Naive thymus-derived CD4-positive, alpha-beta T cell (primary cell): ENCODE results near the gene CAMK1D. TPM values are rescaled to one million over a fixed set of nuclear protein-coding genes. Genes with fewer than 3 reads are reported as not detected.
A peak's percentile ranks its signal among the peaks of the same experiment; 100 is the strongest.
"Not testable (repeated sequence)": the region's sequence is repeated elsewhere in the genome, so short reads cannot be mapped to it uniquely, and the experiment has no call there.

ENCODE experiments used
- ATAC-seq: fragments of 150-1000 bp; cut with Tn5 transposase; 2 replicates; pipeline ENCODE4 v1.10.0; 2021; ENCODE audit warnings: mild to moderate bottlenecking, moderate library complexity
- CTCF ChIA-PET: fragments of 350-600 bp; sonication (Branson Sonifier 250); formaldehyde crosslinking; loops from one replicate; lab custom pipeline; 2021; ENCODE audit warnings: antibody characterized with exemption; lab: Charles Lee
- POLR2A ChIA-PET: fragments of 350-600 bp; sonication (Branson Sonifier 250); formaldehyde crosslinking; loops from one replicate; lab custom pipeline; 2021; ENCODE audit warnings: antibody characterized with exemption, inconsistent platforms; lab: Charles Lee
- DNase-seq, 9 donors: peaks; one replicate each; pipeline versions ENCODE4 v3.0.0 to v3.0.0-alpha.2; 2020 to 2022; ENCODE audit warnings: mixed read lengths in 1 of 9
- H3K27ac ChIP-seq: one replicate; pipeline ENCODE4 v1.7.0; 2013; ENCODE audit warnings: mild to moderate bottlenecking, low read depth, low read length, moderate library complexity
- H3K27me3 ChIP-seq, 2 donors: one replicate each; pipeline ENCODE4 v1.7.0; 2013; ENCODE audit warnings: low read length in 2 of 2, mild to moderate bottlenecking in 2 of 2, moderate library complexity in 2 of 2; ENCODE audit not compliant: control insufficient read depth in 2 of 2, insufficient read depth in 2 of 2
- H3K36me3 ChIP-seq, 3 experiments: 1 replicate in 2 of 3; 2 replicates in 1 of 3; pipeline ENCODE4 v1.7.0; 2013; ENCODE audit warnings: low read length in 3 of 3, mild to moderate bottlenecking in 3 of 3, moderate library complexity in 1 of 3; ENCODE audit not compliant: insufficient read depth in 3 of 3, control insufficient read depth in 2 of 3
- H3K4me1 ChIP-seq, 2 donors: one replicate each; pipeline ENCODE4 v1.7.0; 2013; ENCODE audit warnings: low read length in 2 of 2, mild to moderate bottlenecking in 2 of 2, moderate library complexity in 1 of 2; ENCODE audit not compliant: control insufficient read depth in 2 of 2, insufficient read depth in 2 of 2
- H3K4me3 ChIP-seq: 2 replicates; pipeline ENCODE4 v1.7.0; 2013; ENCODE audit warnings: mild to moderate bottlenecking, low read length
- H3K9me3 ChIP-seq, 3 experiments: 1 replicate in 2 of 3; 2 replicates in 1 of 3; pipeline ENCODE4 v1.7.0; 2013; ENCODE audit warnings: low read length in 3 of 3; ENCODE audit not compliant: control insufficient read depth in 2 of 3
- H3K27ac Mint-ChIP-seq, 9 donors: one replicate each; pipeline ENCODE4 v1.8.0; 2020 to 2022; ENCODE audit warnings: mixed read lengths in 9 of 9, mild to moderate bottlenecking in 8 of 9, moderate library complexity in 5 of 9, inconsistent platforms in 2 of 9
- H3K27me3 Mint-ChIP-seq, 5 donors: one replicate each; pipeline ENCODE4 v1.8.0; 2021 to 2022; ENCODE audit warnings: mixed read lengths in 5 of 5, mild to moderate bottlenecking in 1 of 5
- H3K36me3 Mint-ChIP-seq, 5 donors: one replicate each; pipeline ENCODE4 v1.8.0; 2020 to 2022; ENCODE audit warnings: mixed read lengths in 5 of 5, mild to moderate bottlenecking in 3 of 5, inconsistent platforms in 1 of 5
- H3K4me1 Mint-ChIP-seq, 7 donors: one replicate each; pipeline ENCODE4 v1.8.0; 2020 to 2022; ENCODE audit warnings: mixed read lengths in 7 of 7, mild to moderate bottlenecking in 3 of 7, inconsistent platforms in 1 of 7
- H3K4me3 Mint-ChIP-seq, 10 donors: one replicate each; pipeline ENCODE4 v1.8.0; 2020 to 2022; ENCODE audit warnings: mild to moderate bottlenecking in 10 of 10, mixed read lengths in 10 of 10, moderate library complexity in 6 of 10, inconsistent platforms in 2 of 10
- H3K9me3 Mint-ChIP-seq, 11 donors: one replicate each; pipeline ENCODE4 v1.8.0; 2020 to 2022; ENCODE audit warnings: mixed read lengths in 11 of 11, mild to moderate bottlenecking in 4 of 11, inconsistent platforms in 1 of 11, moderate library complexity in 1 of 11
- intact Hi-C, 2 donors: fragments of 100-400 bp; cut with micrococcal nuclease; formaldehyde crosslinking; loops; one replicate each; pipeline ENCODE4 v1.15.1; 2023
- polyA plus RNA-seq, 2 donors: library from polyadenylated mRNA; unstranded; fragments of 300-500 nt; fragmentation: Illumina TruSeq; gene quantifications; one replicate each; pipeline ENCODE4 v1.2.3, GENCODE V29; 2021
- total RNA-seq, 6 experiments: library from RNA in 5 of 6; stranded (reverse) in 5 of 6; gene quantifications; 1 replicate in 5 of 6; 2 replicates in 1 of 6; pipeline ENCODE4 v1.2.3 and lab custom pipeline; 2021 to 2026

CAMK1D gene
- total and polyA plus RNA-seq, 7 experiments from 2014 or later, result 12.5 to 43.2 (median 18.6) TPM

DNA sequence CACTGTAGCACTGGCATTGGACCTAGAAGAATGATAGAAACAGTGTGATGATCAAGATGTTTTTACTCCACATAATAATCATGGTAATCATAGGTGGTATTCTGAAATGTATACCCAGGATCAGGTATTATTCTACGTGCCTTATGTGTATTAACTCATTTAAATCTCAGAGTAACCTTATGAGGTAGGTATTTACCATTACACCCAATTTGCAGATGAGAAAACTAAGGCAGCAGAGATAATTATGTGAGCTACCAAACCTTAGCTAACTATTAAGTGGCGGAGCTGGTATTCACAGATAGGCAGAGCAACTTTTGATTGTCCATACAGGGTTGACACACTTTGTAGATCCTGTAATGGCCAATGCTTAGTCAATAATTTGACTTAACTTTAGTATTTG lies 2.5 kb downstream of the CAMK1D start:
- peaks cover 18 to 19% of the 10 kb centered on the region in 2 donors for H3K4me1 ChIP-seq
- no peak overlapping the region for H3K4me3 ChIP-seq
- peak overlapping the region; percentile 89 for H3K27ac ChIP-seq
- H3K9me3 ChIP-seq, result no peaks in the 10 kb centered on the region
- H3K4me1 Mint-ChIP-seq, result peaks cover 30 to 69% (median 52%) of the 10 kb centered on the region in 7 donors
- ChIA-PET CTCF (interaction anchor here (0.7 to 2.0 kb wide), 2 partner anchors 87 to 240 kb away, joined by 3 to 6 read pairs; no protein-coding TSS in a partner anchor), POLR2A (interaction anchor here (0.6 kb wide), 1 partner anchor 44 kb away, joined by 3 read pairs; no protein-coding TSS in a partner anchor)
- peak overlapping the region in 8 of 9 donors; percentile 20 to 78 (median 42) for H3K27ac Mint-ChIP-seq
- peak overlapping the region in 9 of 10 donors; percentile 78 to 99 (median 94) for H3K4me3 Mint-ChIP-seq
- no peak for ATAC-seq
- DNase-seq, result no peak
- no peaks in the 10 kb centered on the region for H3K9me3 Mint-ChIP-seq
- peaks cover 0 to 4% (median 0%) of the 10 kb centered on the region in 3 experiments for H3K36me3 ChIP-seq
- peaks cover 0 to 54% (median 0%) of the 10 kb centered on the region in 5 donors for H3K27me3 Mint-ChIP-seq
- intact Hi-C loops, result loop anchor here (2.0 to 10.0 kb wide), 6 partner anchors 15 to 1435 kb away; partner anchors contain the start of gene OPTN (in 1 of the 2)
- peaks cover 0 to 10% (median 0%) of the 10 kb centered on the region in 5 donors for H3K36me3 Mint-ChIP-seq
- no peaks in the 10 kb centered on the region for H3K27me3 ChIP-seq

DNA sequence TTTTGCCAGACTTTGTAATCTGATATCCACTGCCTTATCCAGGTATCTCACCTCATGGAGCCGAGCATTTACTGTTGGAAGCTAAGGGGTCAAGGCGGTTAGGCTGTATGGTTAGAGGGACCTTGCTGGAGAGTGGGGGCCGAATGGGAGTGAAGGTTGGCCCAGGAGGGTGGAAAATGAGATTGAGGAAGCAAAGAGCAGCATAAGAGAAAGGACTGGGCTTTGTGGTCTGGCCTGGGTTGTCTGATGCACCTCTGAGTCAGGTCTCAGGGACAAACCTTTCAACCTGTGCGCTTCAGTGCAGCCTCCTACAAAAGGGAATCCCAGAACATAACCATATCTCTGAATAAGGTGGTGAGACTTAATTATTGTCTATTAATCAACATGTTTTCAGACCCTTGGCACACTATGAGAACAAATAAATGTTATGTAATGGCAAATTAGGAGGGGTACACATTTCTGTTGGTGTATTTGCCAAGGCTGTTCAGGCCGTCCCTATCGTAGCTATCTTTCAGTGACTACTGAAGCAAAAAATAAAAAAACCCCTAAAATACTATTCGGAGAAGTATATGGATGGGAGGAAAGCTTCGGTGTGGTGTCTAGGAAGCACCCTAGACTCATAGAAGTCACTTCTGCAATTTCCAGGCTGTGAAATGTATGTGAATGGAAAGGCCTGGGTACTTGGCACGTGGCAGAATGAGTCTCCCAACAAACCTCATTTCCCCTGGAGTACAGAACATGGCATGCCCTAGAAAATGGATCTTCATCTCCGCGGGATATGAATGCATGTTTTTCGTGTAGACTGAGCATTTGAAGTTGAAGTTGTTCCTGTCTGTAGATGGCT lies 4.3 kb downstream of the CAMK1D start:
- ATAC-seq, result no peak
- Histone ChIP-seq H3K9me3 (no peaks in the 10 kb centered on the region), H3K4me1 (peaks cover 11 to 18% of the 10 kb centered on the region in 2 donors), H3K36me3 (peaks cover 0 to 4% (median 0%) of the 10 kb centered on the region in 3 experiments), H3K4me3 (no peak overlapping the region), H3K27me3 (no peaks in the 10 kb centered on the region), H3K27ac (no peak overlapping the region)
- Mint-ChIP-seq H3K36me3 (peaks cover 0 to 10% (median 0%) of the 10 kb centered on the region in 5 donors), H3K27ac (peak overlapping the region in 7 of 9 donors; percentile 36 to 76 (median 59)), H3K4me1 (peaks cover 21 to 67% (median 54%) of the 10 kb centered on the region in 7 donors), H3K27me3 (peaks cover 0 to 46% (median 0%) of the 10 kb centered on the region in 5 donors), H3K9me3 (no peaks in the 10 kb centered on the region), H3K4me3 (no peak overlapping the region)
- ChIA-PET CTCF (interaction anchor here (0.7 kb wide), 1 partner anchor 138 kb away, joined by 4 read pairs; no protein-coding TSS in a partner anchor), POLR2A (interaction anchor here (0.5 to 1.3 kb wide), 2 partner anchors 96 to 225 kb away, joined by 3 to 4 read pairs; no protein-coding TSS in a partner anchor)
- no peak for DNase-seq
- intact Hi-C loops, result loop anchor here (5.0 to 10.0 kb wide), 5 partner anchors 59 to 1434 kb away; partner anchors contain the start of gene OPTN (in 1 of the 2)

DNA sequence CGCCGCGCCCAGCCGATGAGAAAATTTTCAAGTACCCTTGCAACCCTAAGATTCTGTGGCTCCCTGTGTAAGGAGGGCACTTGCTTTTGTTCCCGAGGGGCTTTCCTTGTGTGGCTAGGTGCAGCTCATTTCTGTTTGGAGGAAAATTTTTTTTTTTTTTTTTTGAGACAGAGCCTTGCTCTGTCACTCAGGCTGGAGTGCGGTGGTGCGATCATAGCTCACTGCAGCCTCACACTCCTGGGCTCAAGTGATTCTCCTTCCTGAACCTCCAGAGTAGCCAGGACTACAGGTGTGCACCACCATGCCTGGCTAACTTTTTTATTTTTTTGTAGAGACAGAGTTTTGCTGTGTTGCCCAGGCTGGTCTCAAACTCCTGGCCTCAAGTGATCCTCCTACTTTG lies 5.3 kb downstream of the CAMK1D start:
- ChIA-PET POLR2A (interaction anchor here (1.3 kb wide), 1 partner anchor 95 kb away, joined by 3 read pairs; no protein-coding TSS in a partner anchor), CTCF (interaction anchor here (0.7 kb wide), 1 partner anchor 139 kb away, joined by 4 read pairs; no protein-coding TSS in a partner anchor)
- not testable (repeated sequence) for H3K9me3 ChIP-seq, ATAC-seq, H3K9me3 Mint-ChIP-seq, H3K36me3 ChIP-seq, H3K27ac Mint-ChIP-seq, H3K27ac ChIP-seq, H3K27me3 ChIP-seq, DNase-seq, H3K4me3 Mint-ChIP-seq, H3K4me3 ChIP-seq
- H3K36me3 Mint-ChIP-seq, result peaks cover 0 to 10% (median 0%) of the 10 kb centered on the region in 5 donors
- intact Hi-C loops, result loop anchor here (5.0 to 10.0 kb wide), 5 partner anchors 58 to 1433 kb away; partner anchors contain the start of gene OPTN (in 1 of the 2)
- peaks cover 0 to 46% (median 0%) of the 10 kb centered on the region in 5 donors for H3K27me3 Mint-ChIP-seq
- H3K4me1 Mint-ChIP-seq, result peaks cover 25 to 78% (median 65%) of the 10 kb centered on the region in 7 donors
- peaks cover 14 to 18% of the 10 kb centered on the region in 2 donors for H3K4me1 ChIP-seq

DNA sequence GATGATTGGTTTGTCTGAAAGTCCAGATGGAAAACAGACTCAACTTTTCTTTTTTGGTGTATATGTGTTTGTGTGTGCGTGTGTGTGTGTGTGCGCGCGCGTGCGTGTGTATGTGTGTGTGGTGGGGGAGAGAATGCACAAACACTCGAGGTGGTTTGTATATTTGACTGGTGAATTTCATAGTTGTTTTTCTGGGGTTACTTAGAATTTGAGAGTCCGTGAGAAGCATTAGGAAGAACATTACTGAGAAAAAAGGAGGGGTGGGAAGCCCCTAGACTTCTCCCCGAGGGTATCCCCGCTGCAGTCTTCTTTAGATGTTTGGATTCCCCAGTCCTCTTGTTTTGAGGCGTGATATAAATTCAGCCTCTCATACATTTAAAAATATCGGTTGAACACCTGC lies 6.0 kb downstream of the CAMK1D start:
- H3K4me1 ChIP-seq, result peaks cover 14 to 18% of the 10 kb centered on the region in 2 donors
- no peaks in the 10 kb centered on the region for H3K9me3 ChIP-seq
- Mint-ChIP-seq H3K4me1 (peaks cover 21 to 84% (median 69%) of the 10 kb centered on the region in 7 donors), H3K4me3 (peak overlapping the region in 1 of 10 donors; percentile 48), H3K27me3 (peaks cover 0 to 42% (median 0%) of the 10 kb centered on the region in 5 donors), H3K36me3 (peaks cover 0 to 10% (median 0%) of the 10 kb centered on the region in 5 donors), H3K27ac (peak overlapping the region in 3 of 9 donors; percentile 1 to 67 (median 38)), H3K9me3 (no peaks in the 10 kb centered on the region)
- POLR2A ChIA-PET, result no interaction called here
- H3K36me3 ChIP-seq, result no peaks in the 10 kb centered on the region
- no peak overlapping the region for H3K4me3 ChIP-seq
- intact Hi-C loops, result loop anchor here in 1 of 2 donors (10.0 kb wide), 1 partner anchor 749 kb away; the partner anchor contains the start of gene OPTN
- CTCF ChIA-PET, result no interaction called here
- no peak overlapping the region for H3K27ac ChIP-seq
- ATAC-seq (no peak), DNase-seq (no peak)
- H3K27me3 ChIP-seq, result no peaks in the 10 kb centered on the region

DNA sequence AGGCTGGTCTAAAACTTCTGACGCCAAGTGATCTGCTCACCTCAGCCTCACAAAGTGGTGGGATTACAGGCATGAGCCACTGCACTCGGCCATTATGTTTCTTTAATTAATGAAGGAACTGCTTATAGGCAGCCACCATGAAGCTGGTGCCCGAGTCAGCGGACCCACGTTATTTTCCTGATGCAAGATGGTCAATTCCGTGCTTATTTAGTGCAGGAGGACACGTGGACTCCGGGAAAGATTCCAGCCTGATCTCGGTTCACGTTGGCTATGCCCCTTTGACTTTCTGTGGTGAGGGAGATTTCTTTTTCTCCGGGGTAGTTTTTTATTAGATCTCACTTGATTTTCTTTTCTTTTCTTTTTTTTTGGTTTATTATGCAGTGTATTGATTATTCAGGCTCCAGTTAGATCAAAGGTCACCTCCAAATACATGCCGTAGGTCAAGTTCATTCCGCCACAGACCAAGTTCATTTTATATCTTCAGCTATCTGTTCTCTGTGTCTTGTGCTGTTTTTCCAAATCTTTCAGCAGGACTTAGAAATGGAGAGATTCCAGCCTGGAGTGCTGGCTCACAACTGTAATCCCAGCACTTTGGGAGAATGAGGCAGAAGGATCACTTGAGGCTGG lies 8.3 kb downstream of the CAMK1D start:
- Histone ChIP-seq H3K9me3 (no peaks in the 10 kb centered on the region), H3K36me3 (no peaks in the 10 kb centered on the region), H3K4me3 (no peak overlapping the region), H3K27me3 (no peaks in the 10 kb centered on the region), H3K4me1 (peaks cover 4 to 7% of the 10 kb centered on the region in 2 donors), H3K27ac (no peak overlapping the region)
- peaks cover 0 to 6% (median 0%) of the 10 kb centered on the region in 11 donors for H3K9me3 Mint-ChIP-seq
- H3K4me1 Mint-ChIP-seq, result peaks cover 16 to 84% (median 66%) of the 10 kb centered on the region in 7 donors
- intact Hi-C loops, result loop anchor here in 1 of 2 donors (10.0 kb wide), 1 partner anchor 747 kb away; the partner anchor contains the start of gene OPTN
- peak overlapping the region in 6 of 9 donors; percentile 0 to 71 (median 59) for H3K27ac Mint-ChIP-seq
- peaks cover 0 to 18% (median 6%) of the 10 kb centered on the region in 5 donors for H3K36me3 Mint-ChIP-seq
- H3K27me3 Mint-ChIP-seq, result peaks cover 0 to 30% (median 0%) of the 10 kb centered on the region in 5 donors
- ChIA-PET CTCF (no interaction called here), POLR2A (no interaction called here)
- H3K4me3 Mint-ChIP-seq, result peak overlapping the region in 4 of 10 donors; percentile 7 to 42 (median 30)
- no peak for DNase-seq
- ATAC-seq, result no peak
